H1 (cell line): Measurements from ENCODE around the gene BOD1L2. TPM values are rescaled to one million over a fixed set of nuclear protein-coding genes. Genes with fewer than 3 reads are reported as not detected.

Experiments
- CTCF ChIA-PET: fragments of 300-600 bp; sonication (Branson Sonifier 250); formaldehyde crosslinking; loops from one replicate; lab custom pipeline; 2021; ENCODE audit not compliant: partially characterized antibody; lab: Charles Lee
- POLR2A ChIA-PET: fragments of 300-600 bp; sonication (Branson Sonifier 250); formaldehyde crosslinking; loops from one replicate; lab custom pipeline; 2021; ENCODE audit warnings: inconsistent platforms; ENCODE audit not compliant: partially characterized antibody; lab: Charles Lee
- DNase-seq, 2 experiments: peaks; one replicate each; pipeline versions ENCODE4 v3.0.0 to v3.0.0-alpha.2; 2010 to 2022; ENCODE audit warnings: low spot score in 2 of 2, low read depth in 1 of 2, mixed read lengths in 1 of 2
- FAIRE-seq: peaks from 2 replicates; lab custom pipeline; 2011; peaks lifted over from hg19 to GRCh38; lab: Jason Lieb, UNC
- H2AFZ ChIP-seq: 2 replicates; pipeline ENCODE4 v1.8.1; 2012; ENCODE audit warnings: low read length, inconsistent platforms
- H2AK5ac ChIP-seq: 2 replicates; pipeline ENCODE4 v1.6.1; 2013; ENCODE audit warnings: low read depth, low read length
- H2BK120ac ChIP-seq: replicated peaks from 2 replicates; pipeline ENCODE3; 2013; ENCODE audit warnings: low read depth, low read length, inconsistent platforms
- H2BK12ac ChIP-seq: 2 replicates; pipeline ENCODE4 v1.6.1; 2013; ENCODE audit warnings: low read depth, low read length
- H2BK15ac ChIP-seq: 2 replicates; pipeline ENCODE4 v1.6.1; 2013; ENCODE audit warnings: low read length
- H2BK20ac ChIP-seq: 2 replicates; pipeline ENCODE4 v1.6.1; 2013; ENCODE audit warnings: low read length
- H2BK5ac ChIP-seq: 2 replicates; pipeline ENCODE4 v1.6.1; 2013; ENCODE audit warnings: low read depth, low read length
- H3K14ac ChIP-seq: 2 replicates; pipeline ENCODE4 v1.6.1; 2013; ENCODE audit warnings: inconsistent platforms; ENCODE audit not compliant: insufficient read length
- H3K18ac ChIP-seq: 2 replicates; pipeline ENCODE4 v1.6.1; 2013; ENCODE audit warnings: low read length; ENCODE audit errors: extremely low read depth
- H3K23ac ChIP-seq: 2 replicates; pipeline ENCODE4 v1.6.1; 2013; ENCODE audit warnings: inconsistent platforms; ENCODE audit not compliant: insufficient read length
- H3K23me2 ChIP-seq: 2 replicates; pipeline ENCODE4 v1.6.1; 2013; ENCODE audit warnings: low read depth, low read length
- H3K27ac ChIP-seq: 2 replicates; pipeline ENCODE4 v1.6.1; 2011; ENCODE audit warnings: low read depth, low read length, inconsistent platforms
- H3K27me3 ChIP-seq, 4 experiments: replicated peaks in 1 of 4; 1 replicate in 1 of 4; 2 replicates in 3 of 4; pipeline versions ENCODE4 v1.6.1 to v1.8.1; 2011 to 2013; ENCODE audit warnings: low read length in 3 of 4, mild to moderate bottlenecking in 3 of 4, inconsistent platforms in 2 of 4, mixed read lengths in 2 of 4, moderate library complexity in 1 of 4; ENCODE audit not compliant: control insufficient read depth in 3 of 4, insufficient read depth in 3 of 4; ENCODE audit errors: extremely low read depth in 1 of 4
- H3K36me3 ChIP-seq, 4 experiments: 2 replicates each; pipeline versions ENCODE4 v1.6.1 to v1.8.1; 2011 to 2013; ENCODE audit warnings: mild to moderate bottlenecking in 4 of 4, low read length in 3 of 4, moderate library complexity in 2 of 4, control low read depth in 1 of 4, inconsistent platforms in 1 of 4; ENCODE audit not compliant: insufficient read depth in 4 of 4, control insufficient read depth in 2 of 4
- H3K4ac ChIP-seq: replicated peaks from 2 replicates; pipeline ENCODE3; 2013; ENCODE audit warnings: low read length, low read depth, mixed read lengths, inconsistent platforms; ENCODE audit not compliant: insufficient read length
- H3K4me1 ChIP-seq, 4 experiments: replicated peaks in 1 of 4; 1 replicate in 1 of 4; 2 replicates in 3 of 4; pipeline versions ENCODE4 v1.6.1 to v1.8.1; 2011 to 2013; ENCODE audit warnings: low read length in 3 of 4, inconsistent platforms in 2 of 4, mixed read lengths in 1 of 4; ENCODE audit not compliant: insufficient read depth in 4 of 4, control insufficient read depth in 3 of 4
- H3K4me2 ChIP-seq, 2 experiments: 2 replicates each; pipeline versions ENCODE4 v1.6.1 to v1.8.1; 2011 to 2013; ENCODE audit warnings: low read depth in 2 of 2, low read length in 2 of 2, control low read depth in 1 of 2, inconsistent platforms in 1 of 2, mild to moderate bottlenecking in 1 of 2; ENCODE audit not compliant: insufficient read depth in 1 of 2
- H3K4me3 ChIP-seq, 4 experiments: fragments of 200-600, 300-600 bp in 1 of 4; sonication (generic), shearing (Covaris generic), sonication (Bioruptor Twin) in 1 of 4; 2 replicates each; pipeline versions ENCODE4 v1.5.1 to v1.8.1; 2011 to 2016; ENCODE audit warnings: low read length in 4 of 4, low read depth in 3 of 4, control low read depth in 2 of 4, inconsistent platforms in 2 of 4, mild to moderate bottlenecking in 2 of 4, mixed read lengths in 1 of 4, moderate library complexity in 1 of 4; ENCODE audit not compliant: insufficient read depth in 2 of 4; ENCODE audit errors: extremely low read depth in 1 of 4
- H3K56ac ChIP-seq: replicated peaks from 2 replicates; pipeline ENCODE3; 2013; ENCODE audit warnings: low read depth, mild to moderate bottlenecking, mixed read lengths, low read length, inconsistent platforms; ENCODE audit not compliant: insufficient read length
- H3K79me1 ChIP-seq: 2 replicates; pipeline ENCODE4 v1.6.1; 2013; ENCODE audit warnings: low read depth, low read length, control low read depth
- H3K79me2 ChIP-seq, 2 experiments: 2 replicates each; pipeline versions ENCODE4 v1.6.1 to v1.8.1; 2012 to 2013; ENCODE audit warnings: low read length in 2 of 2, mild to moderate bottlenecking in 2 of 2, inconsistent platforms in 1 of 2; ENCODE audit not compliant: insufficient read depth in 2 of 2, control insufficient read depth in 1 of 2
- H3K9ac ChIP-seq, 4 experiments: replicated peaks in 1 of 4; 1 replicate in 1 of 4; 2 replicates in 3 of 4; pipeline versions ENCODE4 v1.6.1 to v1.8.1; 2011 to 2013; ENCODE audit warnings: low read depth in 3 of 4, low read length in 3 of 4, control low read depth in 2 of 4, mild to moderate bottlenecking in 2 of 4, moderate library complexity in 2 of 4, inconsistent platforms in 1 of 4; ENCODE audit errors: extremely low read depth in 1 of 4
- H3K9me3 ChIP-seq, 2 experiments: 2 replicates each; pipeline versions ENCODE4 v1.6.1 to v1.8.1; 2012 to 2013; ENCODE audit warnings: mild to moderate bottlenecking in 2 of 2, moderate library complexity in 2 of 2, control low read depth in 1 of 2, inconsistent platforms in 1 of 2, low read depth in 1 of 2, low read length in 1 of 2, mixed read lengths in 1 of 2; ENCODE audit not compliant: insufficient read depth in 2 of 2
- H4K20me1 ChIP-seq, 2 experiments: replicated peaks in 1 of 2; 2 replicates each; pipeline versions ENCODE3 to v1.8.1; 2011 to 2013; ENCODE audit warnings: inconsistent platforms in 2 of 2, low read length in 2 of 2, mild to moderate bottlenecking in 1 of 2; ENCODE audit not compliant: insufficient read depth in 2 of 2, control insufficient read depth in 1 of 2
- H4K5ac ChIP-seq: 2 replicates; pipeline ENCODE4 v1.6.1; 2013; ENCODE audit warnings: low read length, low read depth, mixed read lengths, inconsistent platforms; ENCODE audit not compliant: insufficient read length
- H4K8ac ChIP-seq: 2 replicates; pipeline ENCODE4 v1.8.0; 2013; ENCODE audit warnings: mild to moderate bottlenecking, moderate library complexity, low read length, inconsistent platforms; ENCODE audit not compliant: insufficient read depth; ENCODE audit errors: extremely low read depth
- H4K91ac ChIP-seq: replicated peaks from 2 replicates; pipeline ENCODE3; 2013; ENCODE audit warnings: low read length, mixed read lengths, inconsistent platforms; ENCODE audit not compliant: insufficient read length
- CBX8 ChIP-seq: fragments of 300-800, 300-1000 bp; sonication (generic); IDR thresholded peaks from 2 replicates; pipeline ENCODE4 v1.7.1; 2016; ENCODE audit warnings: low read depth, low read length, borderline replicate concordance
- CTCF ChIP-seq, 3 experiments: IDR thresholded peaks; 1 replicate in 2 of 3; 2 replicates in 1 of 3; pipeline versions ENCODE4 v1.5.1 to v1.6.1; 2011; ENCODE audit warnings: low read length in 3 of 3, mild to moderate bottlenecking in 3 of 3, inconsistent platforms in 2 of 3, low read depth in 1 of 3, moderate library complexity in 1 of 3; ENCODE audit not compliant: insufficient read depth in 1 of 3; ENCODE audit errors: control extremely low read depth in 1 of 3
- GABPA ChIP-seq: IDR thresholded peaks from 2 replicates; pipeline ENCODE4 v1.6.1; 2011; ENCODE audit warnings: mild to moderate bottlenecking, low read length, moderate library complexity, borderline replicate concordance; ENCODE audit not compliant: insufficient read depth
- JUN ChIP-seq: IDR thresholded peaks from 2 replicates; pipeline ENCODE4 v1.6.1; 2011; ENCODE audit warnings: low read depth, mild to moderate bottlenecking, improper control_type of control experiment, low read length
- JUND ChIP-seq: IDR thresholded peaks from 2 replicates; pipeline ENCODE4 v1.6.1; 2011; ENCODE audit warnings: mild to moderate bottlenecking, improper control_type of control experiment, low read length
- KDM4A ChIP-seq: IDR thresholded peaks from one replicate; pipeline ENCODE4 v1.7.1; 2012; ENCODE audit warnings: low read depth, mild to moderate bottlenecking, moderate library complexity, low read length, inconsistent platforms; ENCODE audit not compliant: severe bottlenecking
- KDM5A ChIP-seq: fragments of 200-600 bp; IDR thresholded peaks from 2 replicates; pipeline ENCODE4 v1.7.1; 2012; ENCODE audit warnings: mild to moderate bottlenecking, low read length, inconsistent platforms, mixed read lengths
- NRF1 ChIP-seq: IDR thresholded peaks from 2 replicates; pipeline ENCODE4 v1.6.1; 2011; ENCODE audit warnings: mild to moderate bottlenecking, low read depth, low read length, improper control_type of control experiment
- PHF8 ChIP-seq: fragments of 200-600 bp; sonication (generic); conservative IDR thresholded peaks from 2 replicates; pipeline ENCODE4 v1.7.1; 2012; ENCODE audit warnings: low read depth, mild to moderate bottlenecking, inconsistent platforms, low read length, moderate library complexity
- SRF ChIP-seq: IDR thresholded peaks from 2 replicates; pipeline ENCODE4 v1.6.1; 2011; ENCODE audit warnings: mild to moderate bottlenecking, low read depth, low read length, moderate library complexity
- YY1 ChIP-seq: IDR thresholded peaks from 2 replicates; pipeline ENCODE4 v1.6.1; 2011; ENCODE audit warnings: low read depth, mild to moderate bottlenecking, low read length
- WGBS, 2 experiments: shearing (Covaris generic) in 1 of 2; methylation state at CpG; one replicate each; pipeline versions ENCODE4 v1.1.6 to v1.1.7; 2013 to 2015; ENCODE audit warnings: low lambda C conversion rate in 2 of 2, mixed read lengths in 2 of 2, inconsistent platforms in 1 of 2, low coverage in 1 of 2, missing lambda C conversion rate in 1 of 2; ENCODE audit not compliant: insufficient replicate concordance in 2 of 2, insufficient coverage in 1 of 2, insufficient read length in 1 of 2; ENCODE audit errors: extremely low coverage in 1 of 2, missing lambda C conversion rate in 1 of 2; 5-methylcytosine and 5-hydroxymethylcytosine counted together
- polyA plus RNA-seq, 7 experiments: library from polyadenylated mRNA; depleted of rRNA in 3 of 7; stranded (reverse) in 5 of 7; unstranded in 2 of 7; fragments of >200 nt in 5 of 7; fragments of 200-250 nt in 2 of 7; gene quantifications; 1 replicate in 5 of 7; 2 replicates in 1 of 7; 4 replicates in 1 of 7; pipeline versions ENCODE4 v1.2.1 to v1.2.3, GENCODE V29; 2011 to 2013; ENCODE audit warnings: missing spikeins in 2 of 7, mixed read lengths in 2 of 7
- total RNA-seq: library from RNA; stranded (reverse); fragmentation: NEBNext Ultra II Directional; extraction: Animal tissue kit (Norgen Biotek cat#: 25700); gene quantifications from 2 replicates; pipeline ENCODE4 v1.2.1, GENCODE V29; 2021

The BOD1L2 gene
- total and polyA plus RNA-seq, 2 of the 8 experiments (the other 6 are each of a cell fraction or from before 2014, with no cell fraction given), result not detected

GRCh38 chr18:57149051-57149450 lies 2.2 kb downstream of the BOD1L2 start:
- DNase-seq, result no peak
- Histone ChIP-seq H3K27me3 (no peaks in the 10 kb centered on the region), H3K79me1 (no peaks in the 10 kb centered on the region), H3K79me2 (no peaks in the 10 kb centered on the region), H3K9ac (no peak overlapping the region), H3K14ac (no peak overlapping the region), H3K27ac (no peak overlapping the region), H4K5ac (no peak overlapping the region), H3K4ac (no peak overlapping the region), H2AFZ (no peak overlapping the region; the same call in 1 of the 2 replicates), H4K8ac (no peak overlapping the region), H2BK5ac (no peak overlapping the region), H3K23me2 (no peaks in the 10 kb centered on the region), H3K4me1 (peaks cover 2 to 7% (median 4%) of the 10 kb centered on the region in 4 experiments; a peak in 4 of 7 replicates), H3K9me3 (no peaks in the 10 kb centered on the region), H4K20me1 (no peaks in the 10 kb centered on the region), H3K36me3 (no peaks in the 10 kb centered on the region), H4K91ac (no peak overlapping the region), H3K4me3 (no peak overlapping the region), H2BK12ac (no peak overlapping the region), H3K23ac (no peak overlapping the region), H2BK15ac (no peak overlapping the region), H2AK5ac (no peak overlapping the region), H2BK20ac (no peak overlapping the region), H2BK120ac (no peak overlapping the region), H3K4me2 (no peak overlapping the region), H3K56ac (no peak overlapping the region), H3K18ac (no peak overlapping the region)
- POLR2A ChIA-PET, result interaction anchor here (0.8 kb wide), 1 partner anchor 25 kb away, joined by 3 read pairs; no protein-coding TSS in a partner anchor
- 80% methylated on average over 1 of the region's 1 CpG; no CpG with 5 or more reads in 1 of the 2 experiments for WGBS, 2 experiments
- FAIRE-seq, result no peak
- CTCF ChIA-PET, result interaction anchor here (0.8 to 4.8 kb wide), 5 partner anchors 13 to 356 kb away, joined by 3 to 21 read pairs (median 3); no protein-coding TSS in a partner anchor
- TF ChIP-seq JUND (no peak), KDM4A (no peak), SRF (no peak), KDM5A (no peak), JUN (no peak), PHF8 (no peak), CTCF (IDR thresholded peaks at IDR 0.05; ENCODE audit: control extremely low read depth in 1 of 3, insufficient read depth in 1 of 3, low read depth in 1 of 3, low read length in 3 of 3) (no peak), CBX8 (no peak), GABPA (no peak), NRF1 (no peak), YY1 (no peak)
